H9 (cell line): ENCODE data around the gene SLFN5. TPM values are rescaled to one million over a fixed set of nuclear protein-coding genes. Genes with fewer than 3 reads are reported as not detected.
A peak's percentile ranks its signal among the peaks of the same experiment; 100 is the strongest.

Experiments
- DNase-seq: peaks from one replicate; pipeline ENCODE4 v3.0.0-alpha.2; 2017
- H2AFZ ChIP-seq: one replicate; pipeline ENCODE4 v1.6.1; 2013; ENCODE audit warnings: mild to moderate bottlenecking, low read length, control low read depth, moderate library complexity
- H2AK5ac ChIP-seq: 2 replicates; pipeline ENCODE4 v1.6.1; 2013; ENCODE audit warnings: low read length, control low read depth, mixed read lengths; ENCODE audit not compliant: insufficient read length
- H2BK120ac ChIP-seq: one replicate; pipeline ENCODE4 v1.6.1; 2013; ENCODE audit warnings: low read depth, mild to moderate bottlenecking, low read length, control low read depth, inconsistent platforms; ENCODE audit not compliant: poor library complexity, severe bottlenecking
- H2BK12ac ChIP-seq: 2 replicates; pipeline ENCODE4 v1.6.1; 2013; ENCODE audit warnings: low read length, control low read depth, mixed read lengths, low read depth; ENCODE audit not compliant: insufficient read length
- H2BK15ac ChIP-seq: 2 replicates; pipeline ENCODE4 v1.6.1; 2013; ENCODE audit warnings: low read depth, low read length, control low read depth
- H2BK20ac ChIP-seq: one replicate; pipeline ENCODE4 v1.6.1; 2013; ENCODE audit warnings: low read depth, mild to moderate bottlenecking, low read length, control low read depth, inconsistent platforms; ENCODE audit not compliant: poor library complexity, severe bottlenecking
- H2BK5ac ChIP-seq: 2 replicates; pipeline ENCODE4 v1.6.1; 2013; ENCODE audit warnings: low read length, control low read depth, mixed read lengths; ENCODE audit not compliant: insufficient read length
- H3K14ac ChIP-seq: 2 replicates; pipeline ENCODE4 v1.6.1; 2013; ENCODE audit warnings: low read length, control low read depth; ENCODE audit not compliant: insufficient read depth
- H3K18ac ChIP-seq: 2 replicates; pipeline ENCODE4 v1.6.1; 2013; ENCODE audit warnings: low read depth, mild to moderate bottlenecking, mixed read lengths, low read length, control low read depth; ENCODE audit not compliant: insufficient read length
- H3K23ac ChIP-seq: 2 replicates; pipeline ENCODE4 v1.6.1; 2013; ENCODE audit warnings: low read length, control low read depth, mixed read lengths, low read depth; ENCODE audit not compliant: insufficient read length
- H3K23me2 ChIP-seq: 2 replicates; pipeline ENCODE4 v1.6.1; 2013; ENCODE audit warnings: low read depth, mild to moderate bottlenecking, mixed read lengths, low read length, control low read depth; ENCODE audit not compliant: insufficient read length, poor library complexity, severe bottlenecking
- H3K27ac ChIP-seq: 2 replicates; pipeline ENCODE4 v1.5.1; 2013; ENCODE audit warnings: low read length, control low read depth, mixed read lengths, low read depth; ENCODE audit not compliant: insufficient read length
- H3K27me3 ChIP-seq: 2 replicates; pipeline ENCODE4 v1.6.1; 2013; ENCODE audit warnings: low read length, control low read depth, inconsistent platforms; ENCODE audit not compliant: insufficient read depth
- H3K4ac ChIP-seq: 2 replicates; pipeline ENCODE4 v1.6.1; 2013; ENCODE audit warnings: low read depth, mild to moderate bottlenecking, control low read depth, inconsistent platforms, low read length, moderate library complexity
- H3K4me1 ChIP-seq: 2 replicates; pipeline ENCODE4 v1.6.1; 2013; ENCODE audit warnings: low read length, control low read depth, inconsistent platforms; ENCODE audit not compliant: insufficient read depth
- H3K4me2 ChIP-seq: 2 replicates; pipeline ENCODE4 v1.6.1; 2013; ENCODE audit warnings: low read length, control low read depth, mixed read lengths; ENCODE audit not compliant: insufficient read length, insufficient read depth
- H3K56ac ChIP-seq: 2 replicates; pipeline ENCODE4 v1.6.1; 2013; ENCODE audit warnings: low read depth, mild to moderate bottlenecking, mixed read lengths, low read length, control low read depth; ENCODE audit not compliant: insufficient read length
- H3K79me1 ChIP-seq: 2 replicates; pipeline ENCODE4 v1.6.1; 2013; ENCODE audit warnings: low read depth, mild to moderate bottlenecking, moderate library complexity, low read length, control low read depth, inconsistent platforms; ENCODE audit not compliant: insufficient read depth, poor library complexity, severe bottlenecking
- H3K79me2 ChIP-seq: 2 replicates; pipeline ENCODE4 v1.6.1; 2013; ENCODE audit warnings: low read length, control low read depth, inconsistent platforms; ENCODE audit not compliant: insufficient read depth
- H3K9ac ChIP-seq: 2 replicates; pipeline ENCODE4 v1.6.1; 2013; ENCODE audit warnings: low read length, control low read depth, mixed read lengths; ENCODE audit not compliant: insufficient read length; ENCODE audit errors: extremely low read depth
- H3K9me3 ChIP-seq: one replicate; pipeline ENCODE4 v1.6.1; 2013; ENCODE audit warnings: low read depth, low read length, inconsistent platforms; ENCODE audit not compliant: control insufficient read depth
- H3T11ph ChIP-seq: one replicate; pipeline ENCODE4 v1.6.1; 2013; ENCODE audit warnings: mild to moderate bottlenecking, low read length, control low read depth, inconsistent platforms
- H4K20me1 ChIP-seq: one replicate; pipeline ENCODE4 v1.6.1; 2013; ENCODE audit not compliant: control insufficient read depth, insufficient read length, insufficient read depth
- H4K5ac ChIP-seq: 2 replicates; pipeline ENCODE4 v1.6.1; 2013; ENCODE audit warnings: low read depth, mild to moderate bottlenecking, mixed read lengths, low read length, control low read depth; ENCODE audit not compliant: insufficient read length
- H4K8ac ChIP-seq: replicated peaks from 2 replicates; pipeline ENCODE4 v1.6.1; 2013; ENCODE audit warnings: low read length, control low read depth, mixed read lengths, low read depth; ENCODE audit not compliant: insufficient read length
- H4K91ac ChIP-seq: 2 replicates; pipeline ENCODE4 v1.6.1; 2013; ENCODE audit warnings: low read depth, mild to moderate bottlenecking, moderate library complexity, mixed read lengths, low read length, control low read depth; ENCODE audit not compliant: insufficient read length
- H3K27ac Mint-ChIP-seq, 3 experiments: 2 replicates in 2 of 3; 3 replicates in 1 of 3; pipeline ENCODE4 v1.8.0; 2020 to 2021; ENCODE audit warnings: mixed read lengths in 3 of 3, mild to moderate bottlenecking in 1 of 3, moderate library complexity in 1 of 3
- H3K27me3 Mint-ChIP-seq: 2 replicates; pipeline ENCODE4 v1.8.0; 2021; ENCODE audit warnings: low read depth, mild to moderate bottlenecking, moderate library complexity, mixed read lengths
- H3K36me3 Mint-ChIP-seq, 3 experiments: 2 replicates in 2 of 3; 3 replicates in 1 of 3; pipeline ENCODE4 v1.8.0; 2020 to 2021; ENCODE audit warnings: low read depth in 3 of 3, mixed read lengths in 3 of 3; ENCODE audit not compliant: insufficient read depth in 1 of 3
- H3K4me1 Mint-ChIP-seq, 2 experiments: 2 replicates each; pipeline ENCODE4 v1.8.0; 2020; ENCODE audit warnings: mixed read lengths in 2 of 2
- H3K4me3 Mint-ChIP-seq, 2 experiments: 2 replicates in 1 of 2; 3 replicates in 1 of 2; pipeline ENCODE4 v1.8.0; 2020 to 2021; ENCODE audit warnings: mild to moderate bottlenecking in 2 of 2, mixed read lengths in 2 of 2, moderate library complexity in 1 of 2
- H3K9me3 Mint-ChIP-seq, 2 experiments: 2 replicates in 1 of 2; 3 replicates in 1 of 2; pipeline ENCODE4 v1.8.0; 2020; ENCODE audit warnings: mild to moderate bottlenecking in 2 of 2, mixed read lengths in 2 of 2, moderate library complexity in 1 of 2
- CTCF ChIP-seq: fragments of 200-600 bp; sonication (generic); conservative IDR thresholded peaks from 3 replicates; pipeline ENCODE4 v1.8.0; 2021; ENCODE audit warnings: antibody characterized with exemption, mild to moderate bottlenecking
- WGBS: extraction: QIAGEN DNeasy Blood & Tissue Kit; methylation state at CpG from one replicate; pipeline ENCODE4 v1.1.7; 2013; ENCODE audit warnings: missing lambda C conversion rate, low lambda C conversion rate, mixed read lengths; ENCODE audit not compliant: insufficient read length; ENCODE audit errors: extremely low coverage; 5-methylcytosine and 5-hydroxymethylcytosine counted together
- total RNA-seq: library from RNA; stranded (reverse); gene quantifications from 2 replicates; pipeline ENCODE4 v1.2.1, GENCODE V29; 2021

Gene SLFN5
- total RNA-seq, 1 experiment from 2014 or later: 2.9 TPM

- Histone ChIP-seq H3K4me1 (no peaks in the 10 kb centered on the region), H2BK5ac (no peak overlapping the region), H3K56ac (no peak overlapping the region), H3K4ac (no peak overlapping the region), H2BK120ac (no peak overlapping the region), H3K9me3 (no peaks in the 10 kb centered on the region), H4K91ac (no peak overlapping the region), H3K23ac (no peak overlapping the region), H3K79me2 (no peaks in the 10 kb centered on the region), H3K27ac (no peak overlapping the region), H3T11ph (no peak overlapping the region), H2BK12ac (no peak overlapping the region), H2AFZ (no peak overlapping the region), H3K18ac (no peak overlapping the region), H3K23me2 (no peaks in the 10 kb centered on the region), H4K20me1 (no peaks in the 10 kb centered on the region), H3K27me3 (no peaks in the 10 kb centered on the region), H4K8ac (no peak overlapping the region), H2AK5ac (no peak overlapping the region), H3K14ac (no peak overlapping the region), H3K9ac (no peak overlapping the region), H4K5ac (no peak overlapping the region), H2BK15ac (no peak overlapping the region), H2BK20ac (no peak overlapping the region), H3K4me2 (no peak overlapping the region), H3K79me1 (no peaks in the 10 kb centered on the region)
- DNase-seq: no peak
- H3K36me3 Mint-ChIP-seq: no peaks in the 10 kb centered on the region
- peaks cover 12% of the 10 kb centered on the region for H3K27me3 Mint-ChIP-seq
- WGBS: no CpG with 5 or more reads among the region's 4 CpGs
- H3K27ac Mint-ChIP-seq: peak overlapping the region in 1 of 3 experiments; percentile 8; a peak in 1 of 7 replicates
- H3K4me1 Mint-ChIP-seq: peaks cover 5 to 6% of the 10 kb centered on the region in 2 experiments; a peak in 3 of 4 replicates
- no peaks in the 10 kb centered on the region for H3K9me3 Mint-ChIP-seq
- no peak for TF ChIP-seq CTCF
- H3K4me3 Mint-ChIP-seq: no peak overlapping the region
Measured at GRCh38 chr17:35212668-35213067, 30.2 kb upstream of the SLFN5 start.
